Muscle of back (tissue), 11 donors: ENCODE results near the gene VIM. TPM values are rescaled to one million over a fixed set of nuclear protein-coding genes. Genes with fewer than 3 reads are reported as not detected.
A peak's percentile ranks its signal among the peaks of the same experiment; 100 is the strongest.
"Not testable (repeated sequence)": the region's sequence is repeated elsewhere in the genome, so short reads cannot be mapped to it uniquely, and the experiment has no call there.

Experiments
- DNase-seq, 3 donors: peaks; one replicate each; pipeline versions ENCODE4 v3.0.0 to v3.0.0-alpha.2; 2013
- polyA plus RNA-seq, 10 donors: library from polyadenylated mRNA; unstranded; fragments of 120-200 nt; gene quantifications; one replicate each; pipeline ENCODE4 v1.2.1, GENCODE V29; 2013; ENCODE audit not compliant: insufficient read length in 10 of 10

The VIM gene
- polyA plus RNA-seq, 10 donors, result 1,996 to 4,032 (median 2,773) TPM

- DNase-seq, result not testable (repeated sequence)
Observed at GRCh38 chr10:17254543-17255050, 26.6 kb downstream of the VIM start.

GRCh38 chr10:17255512-17255911 is 27.5 kb downstream of the VIM start:
- no peak for DNase-seq

- no peak for DNase-seq
Observed at GRCh38 chr10:17256051-17256450, 28.0 kb downstream of the VIM start.

- no peak for DNase-seq
Observed at GRCh38 chr10:17256627-17257026, 28.6 kb downstream of the VIM start.

GRCh38 chr10:17257466-17258321 is 29.7 kb downstream of the VIM start:
- DNase-seq, result peak; percentile 77 to 89 (median 85)

GRCh38 chr10:17262502-17262901 is 34.5 kb downstream of the VIM start:
- no peak for DNase-seq

GRCh38 chr10:17263580-17263979 is 35.5 kb downstream of the VIM start:
- DNase-seq, result no peak

- no peak for DNase-seq
Observed at GRCh38 chr10:17265468-17265867, 37.4 kb downstream of the VIM start.

GRCh38 chr10:17266549-17266948 is 38.5 kb downstream of the VIM start:
- DNase-seq, result not testable (repeated sequence)

- no peak for DNase-seq
Observed at GRCh38 chr10:17272648-17273047, 44.6 kb downstream of the VIM start.

- DNase-seq, result peak in 1 of 3 donors; percentile 49
Observed at GRCh38 chr10:17273403-17273802, 45.4 kb downstream of the VIM start.

GRCh38 chr10:17276756-17277424 is 48.8 kb downstream of the VIM start:
- DNase-seq, result no peak

GRCh38 chr10:17278607-17279240 is 50.7 kb downstream of the VIM start:
- no peak for DNase-seq

- DNase-seq, result no peak
Observed at GRCh38 chr10:17282311-17282710, 54.3 kb downstream of the VIM start.

- DNase-seq, result peak in 1 of 3 donors; percentile 2
Observed at GRCh38 chr10:17286562-17287550, 58.8 kb downstream of the VIM start.

Other genes starting within 250 kb of the VIM start
- gene CUBN, start 98.4 kb upstream of the VIM start, polyA plus RNA-seq, result 1 to 10 TPM; 1.7 to 7.2 (median 3.2) TPM
- 10 to 100 TPM in 4 of 10 donors, 1 to 10 TPM in 6; 6.5 to 11.3 (median 8.9) TPM for gene TRDMT1, start 26.6 kb upstream of the VIM start, polyA plus RNA-seq
- gene ST8SIA6, start 226.4 kb downstream of the VIM start, polyA plus RNA-seq, result 1 to 10 TPM in 7 of 10 donors, under 1 TPM in 3; 0.65 to 2.9 (median 1.7) TPM